H9 (cell line): ENCODE results near the gene SEBOX. TPM values are rescaled to one million over a fixed set of nuclear protein-coding genes. Genes with fewer than 3 reads are reported as not detected.

ENCODE experiments used
- DNase-seq: peaks from one replicate; pipeline ENCODE4 v3.0.0-alpha.2; 2017
- H2AFZ ChIP-seq: one replicate; pipeline ENCODE4 v1.6.1; 2013; ENCODE audit warnings: mild to moderate bottlenecking, low read length, control low read depth, moderate library complexity
- H2AK5ac ChIP-seq: 2 replicates; pipeline ENCODE4 v1.6.1; 2013; ENCODE audit warnings: low read length, control low read depth, mixed read lengths; ENCODE audit not compliant: insufficient read length
- H2BK120ac ChIP-seq: one replicate; pipeline ENCODE4 v1.6.1; 2013; ENCODE audit warnings: low read depth, mild to moderate bottlenecking, low read length, control low read depth, inconsistent platforms; ENCODE audit not compliant: poor library complexity, severe bottlenecking
- H2BK12ac ChIP-seq: 2 replicates; pipeline ENCODE4 v1.6.1; 2013; ENCODE audit warnings: low read length, control low read depth, mixed read lengths, low read depth; ENCODE audit not compliant: insufficient read length
- H2BK15ac ChIP-seq: 2 replicates; pipeline ENCODE4 v1.6.1; 2013; ENCODE audit warnings: low read depth, low read length, control low read depth
- H2BK20ac ChIP-seq: one replicate; pipeline ENCODE4 v1.6.1; 2013; ENCODE audit warnings: low read depth, mild to moderate bottlenecking, low read length, control low read depth, inconsistent platforms; ENCODE audit not compliant: poor library complexity, severe bottlenecking
- H2BK5ac ChIP-seq: 2 replicates; pipeline ENCODE4 v1.6.1; 2013; ENCODE audit warnings: low read length, control low read depth, mixed read lengths; ENCODE audit not compliant: insufficient read length
- H3K14ac ChIP-seq: 2 replicates; pipeline ENCODE4 v1.6.1; 2013; ENCODE audit warnings: low read length, control low read depth; ENCODE audit not compliant: insufficient read depth
- H3K18ac ChIP-seq: 2 replicates; pipeline ENCODE4 v1.6.1; 2013; ENCODE audit warnings: low read depth, mild to moderate bottlenecking, mixed read lengths, low read length, control low read depth; ENCODE audit not compliant: insufficient read length
- H3K23ac ChIP-seq: 2 replicates; pipeline ENCODE4 v1.6.1; 2013; ENCODE audit warnings: low read length, control low read depth, mixed read lengths, low read depth; ENCODE audit not compliant: insufficient read length
- H3K23me2 ChIP-seq: 2 replicates; pipeline ENCODE4 v1.6.1; 2013; ENCODE audit warnings: low read depth, mild to moderate bottlenecking, mixed read lengths, low read length, control low read depth; ENCODE audit not compliant: insufficient read length, poor library complexity, severe bottlenecking
- H3K27ac ChIP-seq: 2 replicates; pipeline ENCODE4 v1.5.1; 2013; ENCODE audit warnings: low read length, control low read depth, mixed read lengths, low read depth; ENCODE audit not compliant: insufficient read length
- H3K27me3 ChIP-seq: 2 replicates; pipeline ENCODE4 v1.6.1; 2013; ENCODE audit warnings: low read length, control low read depth, inconsistent platforms; ENCODE audit not compliant: insufficient read depth
- H3K4ac ChIP-seq: 2 replicates; pipeline ENCODE4 v1.6.1; 2013; ENCODE audit warnings: low read depth, mild to moderate bottlenecking, control low read depth, inconsistent platforms, low read length, moderate library complexity
- H3K4me1 ChIP-seq: 2 replicates; pipeline ENCODE4 v1.6.1; 2013; ENCODE audit warnings: low read length, control low read depth, inconsistent platforms; ENCODE audit not compliant: insufficient read depth
- H3K4me2 ChIP-seq: 2 replicates; pipeline ENCODE4 v1.6.1; 2013; ENCODE audit warnings: low read length, control low read depth, mixed read lengths; ENCODE audit not compliant: insufficient read length, insufficient read depth
- H3K56ac ChIP-seq: 2 replicates; pipeline ENCODE4 v1.6.1; 2013; ENCODE audit warnings: low read depth, mild to moderate bottlenecking, mixed read lengths, low read length, control low read depth; ENCODE audit not compliant: insufficient read length
- H3K79me1 ChIP-seq: 2 replicates; pipeline ENCODE4 v1.6.1; 2013; ENCODE audit warnings: low read depth, mild to moderate bottlenecking, moderate library complexity, low read length, control low read depth, inconsistent platforms; ENCODE audit not compliant: insufficient read depth, poor library complexity, severe bottlenecking
- H3K79me2 ChIP-seq: 2 replicates; pipeline ENCODE4 v1.6.1; 2013; ENCODE audit warnings: low read length, control low read depth, inconsistent platforms; ENCODE audit not compliant: insufficient read depth
- H3K9ac ChIP-seq: 2 replicates; pipeline ENCODE4 v1.6.1; 2013; ENCODE audit warnings: low read length, control low read depth, mixed read lengths; ENCODE audit not compliant: insufficient read length; ENCODE audit errors: extremely low read depth
- H3K9me3 ChIP-seq: one replicate; pipeline ENCODE4 v1.6.1; 2013; ENCODE audit warnings: low read depth, low read length, inconsistent platforms; ENCODE audit not compliant: control insufficient read depth
- H3T11ph ChIP-seq: one replicate; pipeline ENCODE4 v1.6.1; 2013; ENCODE audit warnings: mild to moderate bottlenecking, low read length, control low read depth, inconsistent platforms
- H4K20me1 ChIP-seq: one replicate; pipeline ENCODE4 v1.6.1; 2013; ENCODE audit not compliant: control insufficient read depth, insufficient read length, insufficient read depth
- H4K5ac ChIP-seq: 2 replicates; pipeline ENCODE4 v1.6.1; 2013; ENCODE audit warnings: low read depth, mild to moderate bottlenecking, mixed read lengths, low read length, control low read depth; ENCODE audit not compliant: insufficient read length
- H4K8ac ChIP-seq: replicated peaks from 2 replicates; pipeline ENCODE4 v1.6.1; 2013; ENCODE audit warnings: low read length, control low read depth, mixed read lengths, low read depth; ENCODE audit not compliant: insufficient read length
- H4K91ac ChIP-seq: 2 replicates; pipeline ENCODE4 v1.6.1; 2013; ENCODE audit warnings: low read depth, mild to moderate bottlenecking, moderate library complexity, mixed read lengths, low read length, control low read depth; ENCODE audit not compliant: insufficient read length
- H3K27ac Mint-ChIP-seq, 3 experiments: 2 replicates in 2 of 3; 3 replicates in 1 of 3; pipeline ENCODE4 v1.8.0; 2020 to 2021; ENCODE audit warnings: mixed read lengths in 3 of 3, mild to moderate bottlenecking in 1 of 3, moderate library complexity in 1 of 3
- H3K27me3 Mint-ChIP-seq: 2 replicates; pipeline ENCODE4 v1.8.0; 2021; ENCODE audit warnings: low read depth, mild to moderate bottlenecking, moderate library complexity, mixed read lengths
- H3K36me3 Mint-ChIP-seq, 3 experiments: 2 replicates in 2 of 3; 3 replicates in 1 of 3; pipeline ENCODE4 v1.8.0; 2020 to 2021; ENCODE audit warnings: low read depth in 3 of 3, mixed read lengths in 3 of 3; ENCODE audit not compliant: insufficient read depth in 1 of 3
- H3K4me1 Mint-ChIP-seq, 2 experiments: 2 replicates each; pipeline ENCODE4 v1.8.0; 2020; ENCODE audit warnings: mixed read lengths in 2 of 2
- H3K4me3 Mint-ChIP-seq, 2 experiments: 2 replicates in 1 of 2; 3 replicates in 1 of 2; pipeline ENCODE4 v1.8.0; 2020 to 2021; ENCODE audit warnings: mild to moderate bottlenecking in 2 of 2, mixed read lengths in 2 of 2, moderate library complexity in 1 of 2
- H3K9me3 Mint-ChIP-seq, 2 experiments: 2 replicates in 1 of 2; 3 replicates in 1 of 2; pipeline ENCODE4 v1.8.0; 2020; ENCODE audit warnings: mild to moderate bottlenecking in 2 of 2, mixed read lengths in 2 of 2, moderate library complexity in 1 of 2
- CTCF ChIP-seq: fragments of 200-600 bp; sonication (generic); conservative IDR thresholded peaks from 3 replicates; pipeline ENCODE4 v1.8.0; 2021; ENCODE audit warnings: antibody characterized with exemption, mild to moderate bottlenecking
- WGBS: extraction: QIAGEN DNeasy Blood & Tissue Kit; methylation state at CpG from one replicate; pipeline ENCODE4 v1.1.7; 2013; ENCODE audit warnings: missing lambda C conversion rate, low lambda C conversion rate, mixed read lengths; ENCODE audit not compliant: insufficient read length; ENCODE audit errors: extremely low coverage; 5-methylcytosine and 5-hydroxymethylcytosine counted together
- total RNA-seq: library from RNA; stranded (reverse); gene quantifications from 2 replicates; pipeline ENCODE4 v1.2.1, GENCODE V29; 2021

SEBOX gene
- total RNA-seq, 1 experiment from 2014 or later: not detected

- H3K4me2 ChIP-seq: peak within 1 kb of the TSS; percentile 91
- Mint-ChIP-seq H3K27me3 (no peaks in the 10 kb centered on the region), H3K4me1 (peaks cover 14 to 15% of the 10 kb centered on the region in 2 experiments), H3K4me3 (peak within 1 kb of the TSS; percentile 90), H3K27ac (peak within 1 kb of the TSS; percentile 92 to 99 (median 96)), H3K36me3 (peaks cover 32 to 58% (median 52%) of the 10 kb centered on the region in 3 experiments; a peak in 6 of 7 replicates), H3K9me3 (no peaks in the 10 kb centered on the region; a peak in 1 of 5 replicates)
- no peak within 1 kb of the TSS for H4K8ac ChIP-seq
- H3K27ac ChIP-seq: no peak within 1 kb of the TSS
- no peak within 1 kb of the TSS for H4K5ac ChIP-seq
- H3K79me2 ChIP-seq: no peaks in the 10 kb centered on the region
- peak within 1 kb of the TSS; percentile 62 for H3K14ac ChIP-seq
- no peaks in the 10 kb centered on the region for H3K27me3 ChIP-seq
- no peak within 1 kb of the TSS for H2AFZ ChIP-seq
- H3K79me1 ChIP-seq: peaks cover 5% of the 10 kb centered on the region
- TF ChIP-seq CTCF: 0 out of 3 replicates have a peak, but pooled peaks have one; percentile 10
- H3K4ac ChIP-seq: no peak within 1 kb of the TSS
- no peak within 1 kb of the TSS for H2AK5ac ChIP-seq
- no peaks in the 10 kb centered on the region for H3K4me1 ChIP-seq
- no peaks in the 10 kb centered on the region for H4K20me1 ChIP-seq
- no peak within 1 kb of the TSS for H2BK12ac ChIP-seq
- peaks cover 6% of the 10 kb centered on the region for H3K23me2 ChIP-seq
- H4K91ac ChIP-seq: no peak within 1 kb of the TSS
- H3K18ac ChIP-seq: peak within 1 kb of the TSS; percentile 67
- no peak within 1 kb of the TSS for H3K56ac ChIP-seq
- H3T11ph ChIP-seq: no peak within 1 kb of the TSS
- H2BK5ac ChIP-seq: no peak within 1 kb of the TSS
- no peak within 1 kb of the TSS for H2BK15ac ChIP-seq
- H2BK120ac ChIP-seq: no peak within 1 kb of the TSS
- WGBS: no CpG with 5 or more reads among the region's 80 CpGs
- no peak within 1 kb of the TSS for H2BK20ac ChIP-seq
- peak within 1 kb of the TSS; percentile 81 for H3K9ac ChIP-seq
- peak; percentile 98 for DNase-seq
- H3K23ac ChIP-seq: no peak within 1 kb of the TSS
- no peaks in the 10 kb centered on the region for H3K9me3 ChIP-seq
These were observed 7.7 kb downstream of the SEBOX start, which contains the start of gene POLDIP2 for GRCh38 chr17:28357061-28357900. POLDIP2 (minus strand) TSS chr17:28357527; CDS start chr17:28357448, 79 bp downstream.
